Measurements from ENCODE around the gene MARCKSL1. TPM values are rescaled to one million over a fixed set of nuclear protein-coding genes. Genes with fewer than 3 reads are reported as not detected.

MARCKSL1 gene
- total and polyA plus RNA-seq, 2 of the 13 experiments (the other 11 are each of a cell fraction or from before 2014, with no cell fraction given): 81.9 to 155 TPM

- TF ChIP-seq ZNF558 (CRISPR knock-in tag; IDR thresholded peaks at IDR 0.05; ENCODE audit: borderline replicate concordance): no peak
- no peak for TF ChIP-seq MAFK (conservative IDR thresholded peaks at IDR 0.05 in 1 of 2, IDR thresholded peaks at IDR 0.05 in 1 of 2; ENCODE audit: low read length in 2 of 2)
- no peak for TF ChIP-seq ZNF619 (CRISPR knock-in tag; IDR thresholded peaks at IDR 0.05)
- no peak for TF ChIP-seq RAD51 (IDR thresholded peaks at IDR 0.05; ENCODE audit: borderline replicate concordance)
- peak; percentile 9; the same call in 1 of the 2 replicates for TF ChIP-seq ZFP91 (CRISPR knock-in tag; IDR thresholded peaks at IDR 0.05; ENCODE audit: borderline replicate concordance)
- TF ChIP-seq U2AF1 (optimal IDR thresholded peaks at IDR 0.05; ENCODE audit: low read depth, low read length): no peak
- TF ChIP-seq WIZ (CRISPR knock-in tag; IDR thresholded peaks at IDR 0.05): no peak
- TF ChIP-seq THYN1 (CRISPR knock-in tag; IDR thresholded peaks at IDR 0.05; ENCODE audit: borderline replicate concordance, low read depth): no peak
- TF ChIP-seq ZBTB33 (CRISPR knock-in tag; IDR thresholded peaks at IDR 0.05): peak; percentile 75
- no peak for TF ChIP-seq FOXO1 (CRISPR knock-in tag; IDR thresholded peaks at IDR 0.05)
- TF ChIP-seq ATF2 (CRISPR knock-in tag; IDR thresholded peaks at IDR 0.05): peak; percentile 25; the same call in 1 of the 2 replicates
- TF ChIP-seq PHF8 (CRISPR knock-in tag; IDR thresholded peaks at IDR 0.05): 0 out of 2 replicates have a peak, but pooled peaks have one; percentile 14
- no peak for TF ChIP-seq HOXA9 (CRISPR knock-in tag; IDR thresholded peaks at IDR 0.05; ENCODE audit: borderline replicate concordance)
- no peak for TF ChIP-seq NR3C1 (CRISPR knock-in tag; IDR thresholded peaks at IDR 0.05)
- peak; percentile 24; the same call in 1 of the 2 replicates for TF ChIP-seq MAZ (IDR thresholded peaks at IDR 0.05; ENCODE audit: borderline replicate concordance, low read depth, low read length)
- TF ChIP-seq MAZ (CRISPR knock-in tag; IDR thresholded peaks at IDR 0.05; ENCODE audit: low read depth): no peak
- TF ChIP-seq DBP (CRISPR knock-in tag; IDR thresholded peaks at IDR 0.05; ENCODE audit: not compliant biosample characterization): no peak
- TF ChIP-seq ZNF75D (CRISPR knock-in tag; IDR thresholded peaks at IDR 0.05; ENCODE audit: borderline replicate concordance): no peak
- TF ChIP-seq THAP7 (CRISPR knock-in tag; IDR thresholded peaks at IDR 0.05): no peak
- no peak for TF ChIP-seq POLR2G (IDR thresholded peaks at IDR 0.05; ENCODE audit: low read depth, low read length)
- no peak for TF ChIP-seq CHD4 (IDR thresholded peaks at IDR 0.05; ENCODE audit: borderline replicate concordance, low read length)
- no peak; the same call in 1 of the 2 replicates for TF ChIP-seq ZBTB20 (CRISPR knock-in tag; IDR thresholded peaks at IDR 0.05; ENCODE audit: borderline replicate concordance, low read depth)
- no peak for TF ChIP-seq SNAPC2 (CRISPR knock-in tag; IDR thresholded peaks at IDR 0.05)
- TF ChIP-seq MEIS2 (CRISPR knock-in tag; IDR thresholded peaks at IDR 0.05): peak; percentile 82
Observed at GRCh38 chr1:32350785-32351398, 14.9 kb upstream of the MARCKSL1 start (continued).

All from HepG2 (cell line).